Stimulated activated CD4-positive, alpha-beta T cell treated with anti-CD3 and anti-CD28 coated beads, TNF-alpha, amount 100 ng/mL, for 24 hours (primary cell): ENCODE results near the gene HECTD2.
"Not testable (repeated sequence)": the region's sequence is repeated elsewhere in the genome, so short reads cannot be mapped to it uniquely, and the experiment has no call there.

ENCODE experiments used
- DNase-seq, 3 experiments: peaks; one replicate each; pipeline ENCODE4 v3.0.0-alpha.2; 2020; ENCODE audit warnings: low read depth in 3 of 3

The HECTD2 gene

DNA sequence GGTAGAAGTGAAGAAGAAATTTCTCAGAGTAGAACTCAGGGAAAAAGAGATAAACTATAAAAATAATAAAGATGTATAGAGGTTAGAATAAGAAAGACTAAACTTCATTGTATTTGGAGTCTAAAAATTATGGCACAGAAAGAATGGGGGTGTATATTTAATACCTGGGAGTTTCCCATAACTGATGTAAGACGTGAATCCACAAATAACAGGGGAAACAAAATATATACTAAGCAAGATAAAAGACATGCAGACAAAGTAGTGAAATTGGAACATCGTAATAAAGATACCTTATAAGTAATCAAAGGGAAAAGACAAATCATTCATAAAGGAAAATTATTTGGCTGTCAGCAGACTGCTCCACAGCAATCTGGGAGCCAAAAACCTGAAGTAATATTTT lies 62.8 kb downstream of the HECTD2 start:
- no peak for DNase-seq

DNA sequence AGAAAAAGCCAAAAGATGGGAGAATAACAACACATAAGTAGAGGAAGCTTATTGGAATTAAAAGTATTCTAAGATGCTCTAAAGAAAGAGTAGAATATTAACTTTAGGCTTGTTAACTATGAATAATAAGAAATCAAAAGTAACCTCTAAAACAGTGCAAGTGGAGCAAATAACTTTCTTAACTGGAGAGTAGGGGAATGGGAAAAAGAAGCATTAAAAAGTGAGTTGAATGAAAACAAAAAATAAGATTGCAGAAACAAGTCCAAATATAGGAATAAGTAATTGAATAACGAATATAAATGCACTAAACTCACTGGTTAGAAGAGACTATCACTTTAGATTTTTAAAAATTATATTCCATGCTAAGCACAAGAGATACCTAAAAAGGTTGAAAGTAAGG lies 63.9 kb downstream of the HECTD2 start:
- DNase-seq, result no peak

DNA sequence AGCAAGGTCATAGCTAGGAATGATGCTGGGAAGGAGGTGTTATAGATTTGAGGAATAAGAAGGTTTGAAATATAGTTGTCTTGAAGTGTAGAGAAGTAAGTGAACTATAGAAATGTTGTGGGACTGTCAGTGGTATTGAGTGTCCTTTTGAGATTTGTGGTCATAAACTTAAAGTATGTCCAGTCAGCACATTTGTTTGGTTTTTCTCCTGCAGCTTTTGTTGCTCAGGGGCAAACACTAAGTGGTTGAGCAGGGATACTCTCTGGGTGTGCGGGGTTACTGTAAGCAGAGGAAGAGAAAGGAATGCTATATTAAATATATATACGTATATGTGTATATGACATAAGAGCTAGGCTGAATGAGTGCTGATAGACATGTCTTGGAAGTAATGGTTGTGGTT lies 67.1 kb downstream of the HECTD2 start:
- DNase-seq, result no peak

DNA sequence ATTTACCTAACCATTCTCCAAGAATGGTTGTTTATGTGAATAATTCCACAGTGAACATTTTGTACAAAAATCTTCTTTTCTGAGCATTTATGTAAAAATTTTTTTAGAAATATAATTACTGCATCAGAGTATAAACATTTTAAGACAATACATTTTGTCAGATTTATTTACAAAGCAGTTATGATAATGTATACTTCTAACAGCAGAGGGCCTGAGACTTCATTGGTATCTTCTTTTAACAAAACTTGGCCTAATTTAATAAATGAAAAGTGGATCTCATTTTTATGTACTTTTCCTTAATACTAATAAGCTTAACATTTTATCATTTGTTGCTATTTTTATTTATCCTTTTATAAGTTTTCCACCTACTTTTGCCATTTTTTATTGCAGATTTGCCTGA lies 69.4 kb downstream of the HECTD2 start:
- no peak for DNase-seq

DNA sequence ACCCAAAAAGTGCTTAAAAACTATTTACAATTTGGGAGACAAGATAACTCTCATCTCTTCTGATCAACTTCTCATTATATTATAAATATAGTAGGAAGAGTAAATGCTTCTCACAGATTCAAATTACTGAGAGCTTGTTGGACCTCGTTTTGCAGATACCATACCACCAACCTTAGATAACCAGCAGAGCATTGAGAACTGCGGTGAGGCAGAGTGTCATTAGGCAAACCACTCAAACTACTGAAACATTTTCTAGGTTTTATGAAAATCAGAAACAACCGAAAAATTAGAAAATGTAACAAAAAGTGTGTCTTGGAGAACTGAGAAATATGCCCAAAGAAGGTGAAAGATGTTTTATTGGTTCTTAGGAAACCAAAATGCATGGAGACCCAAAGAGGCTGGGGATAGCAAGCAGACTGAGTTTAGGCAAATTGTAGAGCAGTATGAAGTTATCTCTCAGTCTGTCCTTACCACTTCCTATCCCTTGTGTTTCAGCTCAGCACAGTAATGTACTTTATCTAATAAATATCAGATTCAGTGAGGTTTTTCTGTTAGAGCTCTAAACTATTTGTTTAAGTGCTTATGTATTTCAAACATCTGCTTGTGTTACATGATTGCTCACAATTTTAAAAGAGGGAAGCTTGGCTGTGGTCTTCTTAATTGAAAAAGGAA lies 77.9 kb downstream of the HECTD2 start:
- no peak for DNase-seq

DNA sequence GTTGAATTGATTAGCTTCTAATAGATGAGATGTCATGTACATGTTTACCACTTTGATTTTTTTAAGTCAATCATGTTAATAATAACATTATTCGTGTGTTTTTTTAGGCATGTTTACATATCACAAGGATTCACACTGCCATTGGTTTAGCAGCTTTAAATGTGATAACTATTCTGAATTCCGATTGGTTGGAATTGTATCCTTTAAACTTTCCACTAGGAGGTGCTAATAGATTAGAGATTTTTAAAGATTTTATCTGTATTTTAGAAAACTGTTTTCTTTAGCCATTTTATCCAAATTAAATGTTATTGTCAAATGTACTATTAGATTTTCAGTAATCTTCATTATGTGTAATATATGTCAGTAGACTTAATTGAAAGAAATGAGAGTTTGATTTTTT lies 83.2 kb downstream of the HECTD2 start:
- no peak for DNase-seq

DNA sequence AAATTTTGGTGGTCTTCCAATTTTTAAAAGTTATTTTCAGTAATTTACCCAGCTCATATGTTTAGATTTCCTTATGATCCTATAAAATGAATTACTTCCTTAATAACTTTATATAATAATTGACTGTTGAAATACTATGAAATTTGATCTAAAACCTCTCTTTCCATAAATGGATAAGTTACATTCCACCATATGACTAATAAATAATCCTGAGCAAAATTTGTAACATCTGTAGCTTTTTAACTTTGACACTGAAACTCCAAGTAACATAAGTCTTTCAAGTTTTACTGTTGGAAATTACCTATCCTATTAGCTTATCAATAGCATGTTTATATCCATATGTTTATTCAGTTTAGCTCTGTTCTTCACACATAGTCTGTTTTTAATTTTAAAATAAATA lies 85.3 kb downstream of the HECTD2 start:
- DNase-seq, result no peak

DNA sequence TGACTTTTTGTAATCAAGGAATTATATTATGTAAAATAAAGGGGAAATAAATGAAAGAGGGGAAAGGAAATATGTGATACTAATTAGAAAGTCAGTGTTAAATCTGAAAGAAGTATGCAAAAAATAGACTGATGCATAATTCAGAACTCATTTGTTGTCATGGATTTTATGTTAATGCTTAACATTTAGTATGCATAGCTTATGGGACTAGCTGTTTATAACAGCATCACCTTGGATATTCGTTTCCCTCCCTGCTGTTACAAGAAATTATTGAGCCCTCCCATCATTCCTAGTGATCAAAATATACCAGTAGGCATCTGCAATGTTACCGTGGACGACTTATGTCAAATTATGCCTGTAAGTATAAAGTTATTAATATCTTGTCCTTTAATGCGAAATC lies 85.9 kb downstream of the HECTD2 start:
- DNase-seq, result no peak

DNA sequence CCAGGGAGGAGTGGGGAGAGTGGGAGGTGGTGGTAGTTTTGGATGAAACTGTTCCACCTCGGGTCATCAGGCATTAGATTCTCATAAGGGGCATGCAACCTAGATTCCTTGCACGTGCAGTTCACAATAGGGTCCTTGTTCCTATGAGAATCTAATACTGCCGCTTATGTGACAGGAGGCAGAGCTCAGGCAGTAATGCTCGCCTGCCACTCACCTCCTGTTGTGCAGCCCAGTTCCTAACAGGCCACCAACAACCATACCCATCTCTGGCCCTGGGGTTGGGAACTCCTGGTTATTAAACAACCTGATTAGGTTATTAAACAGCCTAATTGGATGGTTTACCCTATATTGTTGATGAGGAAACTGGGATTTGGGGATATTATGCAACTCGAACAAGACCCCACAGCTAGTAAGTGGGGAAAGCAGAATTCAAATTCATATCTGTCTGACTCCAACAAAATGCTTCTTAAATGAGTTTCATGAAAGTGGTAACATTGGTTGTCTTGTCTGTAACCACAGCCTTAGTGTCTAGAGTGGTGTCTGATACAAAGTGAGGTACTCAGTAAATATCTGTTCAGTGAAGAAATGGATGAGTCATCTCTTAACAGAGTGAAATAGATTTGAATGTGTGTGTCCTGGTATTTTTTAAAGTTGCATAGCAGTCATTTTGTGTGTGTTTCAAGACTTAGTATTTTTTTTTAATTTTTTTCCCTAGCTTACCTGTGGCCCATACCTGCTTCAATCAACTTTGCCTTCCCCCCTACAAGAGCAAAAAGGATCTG lies 101.6 kb downstream of the HECTD2 start:
- DNase-seq, result no peak

DNA sequence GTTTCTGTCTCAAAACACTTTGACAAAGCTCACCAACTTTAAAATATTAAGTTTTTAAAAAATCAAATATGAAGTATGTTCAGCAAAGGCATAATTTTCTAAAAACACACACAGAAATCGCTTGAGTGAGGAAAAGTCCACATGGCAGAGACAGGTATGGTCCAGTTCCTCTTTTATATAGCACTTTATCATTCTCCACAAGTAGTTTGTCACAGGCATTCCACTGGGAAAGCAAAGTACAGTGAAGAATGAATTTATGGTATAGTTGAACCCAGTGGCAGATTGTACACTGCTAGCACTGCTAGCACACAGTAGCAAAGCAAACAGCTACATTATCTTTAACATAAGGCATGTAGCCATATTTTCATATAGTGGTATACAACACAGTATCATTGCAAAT lies 102.3 kb downstream of the HECTD2 start:
- DNase-seq, result no peak

DNA sequence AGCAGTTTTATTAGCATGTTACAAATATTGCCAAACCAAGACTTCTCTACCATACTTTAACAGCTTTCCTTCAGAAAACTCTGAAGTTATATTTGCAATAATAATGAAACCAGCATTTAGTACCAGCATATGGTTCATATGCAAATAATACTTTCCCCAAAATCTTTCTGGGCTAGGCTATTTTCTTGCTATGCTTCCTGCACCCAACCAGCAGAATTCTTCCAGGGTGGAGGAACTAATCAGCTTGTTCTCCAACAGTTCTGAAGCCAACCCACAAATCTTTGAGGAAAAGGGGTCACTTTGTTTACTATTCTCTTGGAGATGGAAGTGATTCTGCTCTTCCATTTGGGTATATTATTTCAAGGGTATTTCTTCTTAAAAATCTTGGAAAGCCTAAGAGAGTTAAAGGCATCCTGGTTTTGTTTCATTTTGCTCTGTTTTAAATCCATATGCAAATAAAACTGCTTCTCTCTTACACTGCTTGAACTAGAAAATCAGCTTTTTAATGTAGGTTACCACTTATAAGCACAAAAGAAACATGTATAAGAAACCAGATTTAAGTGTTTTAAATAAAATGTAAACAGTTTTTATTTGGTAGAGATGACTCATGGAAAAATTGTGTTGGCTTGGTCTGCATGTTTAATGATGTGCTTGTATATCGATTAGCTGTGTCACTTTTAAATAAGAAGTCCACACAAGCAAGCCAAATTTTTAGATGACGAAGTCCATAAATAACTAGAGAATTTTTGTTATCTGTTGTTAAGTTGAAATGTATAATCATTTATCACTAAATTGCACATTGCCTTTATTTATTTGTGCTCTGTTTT lies 103.7 kb downstream of the HECTD2 start:
- no peak for DNase-seq

DNA sequence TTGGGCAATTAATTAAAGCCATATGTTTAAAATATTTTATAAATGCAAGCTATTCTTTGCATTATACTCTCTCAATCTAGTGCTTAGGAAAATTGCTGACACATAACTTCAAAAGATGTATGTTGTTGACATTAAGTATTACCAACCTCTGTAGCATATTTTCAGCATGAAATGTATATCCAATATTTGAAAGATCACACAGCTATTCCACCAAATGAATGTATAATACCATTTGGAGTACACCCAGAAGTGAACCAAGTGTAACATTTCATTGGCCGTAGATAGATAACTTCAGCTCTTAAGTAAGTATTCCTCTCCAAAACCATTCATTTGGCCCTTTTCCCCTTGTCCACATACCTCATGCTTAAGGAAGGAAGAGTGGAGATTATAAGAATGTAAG lies 104.6 kb downstream of the HECTD2 start:
- DNase-seq, result no peak

DNA sequence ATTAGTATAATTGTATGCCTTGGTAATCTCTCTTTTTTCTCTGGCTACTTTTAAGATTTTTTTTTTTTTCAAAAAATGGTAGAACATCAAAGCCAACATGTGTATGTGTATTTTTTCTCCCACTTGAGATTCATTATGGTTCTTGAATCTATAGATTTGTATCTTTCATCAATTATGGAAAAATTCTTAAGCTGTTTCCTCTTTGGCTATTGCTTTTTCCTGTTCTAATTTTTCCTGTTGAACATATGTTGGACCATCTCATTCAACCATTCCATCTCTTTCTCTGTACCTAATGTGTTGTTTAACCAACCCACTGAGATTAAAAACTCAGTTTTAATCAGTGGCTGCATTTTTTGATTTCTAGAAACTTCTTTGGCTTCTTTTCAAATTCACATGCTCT lies 107.2 kb downstream of the HECTD2 start:
- DNase-seq, result no peak

DNA sequence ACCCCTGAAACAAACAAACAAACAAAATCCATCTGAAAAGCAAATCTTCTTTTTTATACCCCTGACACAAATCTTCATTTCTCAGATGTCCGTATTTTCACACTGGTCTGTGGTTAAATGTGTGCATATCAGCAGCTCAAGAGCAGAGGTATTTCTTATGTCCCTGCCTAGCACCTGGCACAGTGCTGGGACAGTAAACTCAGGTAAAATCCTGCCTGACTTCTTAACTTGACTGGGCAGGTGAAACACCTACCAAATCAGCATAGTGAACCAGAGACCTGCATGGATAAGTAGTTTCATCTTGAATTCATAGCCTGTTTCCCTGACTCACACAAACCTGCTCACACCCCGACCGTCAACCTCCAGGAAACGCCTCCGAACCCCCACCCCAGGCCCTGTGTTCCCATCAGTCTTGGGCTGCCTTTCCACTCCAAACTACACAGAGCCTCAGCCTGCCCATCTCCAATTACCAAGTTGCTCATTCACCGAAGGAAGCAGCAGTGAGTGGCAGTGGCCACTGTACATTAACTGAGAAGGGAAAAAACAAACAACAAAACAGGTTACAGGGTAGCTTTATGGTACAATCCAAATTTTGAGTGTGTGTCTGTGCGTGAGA lies 109.9 kb downstream of the HECTD2 start:
- DNase-seq, result no peak

DNA sequence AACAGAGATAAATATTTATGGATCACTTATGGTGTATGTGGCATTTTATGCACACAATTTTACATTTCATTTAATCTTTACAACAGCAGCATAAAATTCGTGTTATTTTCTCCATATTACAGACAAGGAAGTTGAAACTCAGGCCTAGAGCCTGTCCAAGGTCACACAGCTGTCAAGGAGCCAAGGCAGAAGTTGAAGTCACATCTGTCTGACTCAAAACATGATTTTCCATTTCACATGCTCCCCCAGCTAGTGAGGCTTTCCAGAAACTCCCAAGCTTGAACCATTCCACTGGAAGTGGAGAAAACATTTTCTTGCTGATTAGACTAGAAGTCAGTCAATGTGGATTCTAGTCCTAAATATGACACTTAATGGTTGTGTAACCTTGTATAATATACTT lies 110.5 kb downstream of the HECTD2 start:
- no peak for DNase-seq

DNA sequence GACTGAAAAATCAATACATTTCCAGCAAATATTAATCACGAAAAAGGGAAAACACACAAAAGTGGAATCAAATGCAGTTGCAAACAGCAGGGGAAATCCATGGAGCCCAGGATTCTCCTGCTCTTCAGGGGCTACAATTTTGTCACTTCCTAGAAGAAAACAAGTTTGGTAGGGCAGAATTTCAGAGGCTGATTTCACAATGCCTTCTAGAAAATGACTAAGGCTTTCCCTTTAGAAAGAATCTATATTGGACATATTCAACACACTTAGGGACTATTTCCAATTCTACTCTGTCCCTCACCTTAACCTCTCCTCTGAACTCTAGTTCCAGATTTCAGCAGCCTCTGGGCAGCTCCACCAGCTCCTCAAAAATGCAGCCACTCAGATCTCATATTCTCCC lies 111.3 kb downstream of the HECTD2 start:
- no peak for DNase-seq

DNA sequence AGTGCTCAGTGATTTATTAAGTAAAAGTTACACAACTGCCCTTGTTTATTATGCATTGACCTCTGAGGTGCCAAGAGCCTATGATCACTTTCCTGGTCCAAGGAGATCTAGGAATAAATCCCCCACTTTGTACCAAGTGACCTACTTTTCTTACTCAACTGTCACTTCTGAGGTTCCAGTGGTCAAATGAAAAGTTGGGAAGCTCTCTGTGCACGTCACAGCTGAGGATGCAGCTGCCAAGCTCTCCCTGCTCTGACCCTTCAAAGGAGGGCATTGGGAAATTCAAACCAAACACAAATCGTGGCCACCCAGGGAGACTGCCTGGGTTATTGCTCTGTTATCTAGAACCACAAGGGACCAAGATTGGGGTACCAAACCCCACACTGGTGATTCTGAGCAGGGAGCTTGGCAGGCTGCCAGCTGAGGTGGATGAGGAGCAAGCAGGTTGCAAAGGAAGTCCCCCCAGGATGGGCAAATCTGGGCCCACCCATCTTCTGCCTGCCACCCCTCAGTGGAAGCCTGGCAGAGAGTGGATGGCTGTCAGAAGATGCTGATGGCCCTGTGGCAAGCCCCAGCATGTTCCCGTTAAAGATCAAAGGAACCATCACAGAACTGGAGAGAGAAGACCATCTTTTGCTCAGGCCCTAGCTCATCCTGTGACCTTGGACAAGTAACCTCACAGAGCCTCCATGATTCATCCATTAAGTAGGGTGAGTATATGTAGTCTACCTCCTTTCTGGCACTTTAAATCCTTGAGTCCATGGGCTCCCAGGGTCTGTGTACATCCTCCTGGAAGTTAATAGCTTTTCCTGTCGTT lies 116.0 kb downstream of the HECTD2 start:
- DNase-seq, result no peak

DNA sequence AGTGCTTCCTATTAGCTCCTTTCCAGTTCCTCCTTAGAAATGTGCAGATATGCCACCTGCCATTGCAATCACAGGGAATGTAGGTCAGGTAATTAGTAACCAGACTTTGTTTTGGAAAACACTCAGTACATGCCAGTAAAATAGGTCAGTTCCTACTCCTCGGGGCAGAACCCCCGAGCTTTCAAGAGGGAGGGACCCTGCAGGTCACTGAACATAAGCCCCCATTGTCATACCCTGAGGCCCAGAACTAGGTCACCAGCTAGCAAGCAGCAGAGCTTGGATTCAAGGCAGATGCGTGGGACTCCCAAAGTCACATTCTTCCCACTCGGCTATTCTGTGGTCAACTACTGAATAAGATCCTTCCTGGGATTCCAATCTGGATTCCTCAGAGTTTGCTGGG lies 117.9 kb downstream of the HECTD2 start:
- no peak for DNase-seq

DNA sequence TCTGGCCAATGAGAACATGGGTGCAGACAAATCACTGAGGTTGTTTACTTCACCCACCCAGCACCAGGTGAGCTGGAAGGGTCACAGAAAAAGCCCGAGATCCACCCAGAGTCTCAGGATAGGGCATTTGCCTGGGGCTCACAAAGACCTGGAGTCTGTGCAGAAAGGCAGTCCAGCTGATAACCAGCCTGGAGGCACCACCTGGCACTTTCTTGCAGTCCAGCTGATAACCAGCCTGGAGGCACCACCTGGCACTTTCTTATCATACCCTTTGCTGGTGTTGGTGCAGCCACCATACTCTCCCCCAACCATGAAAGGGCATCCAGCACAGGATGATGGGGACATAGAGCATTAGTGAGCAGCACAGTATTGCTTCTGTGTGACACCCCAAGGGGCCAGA lies 118.6 kb downstream of the HECTD2 start:
- DNase-seq, result no peak

DNA sequence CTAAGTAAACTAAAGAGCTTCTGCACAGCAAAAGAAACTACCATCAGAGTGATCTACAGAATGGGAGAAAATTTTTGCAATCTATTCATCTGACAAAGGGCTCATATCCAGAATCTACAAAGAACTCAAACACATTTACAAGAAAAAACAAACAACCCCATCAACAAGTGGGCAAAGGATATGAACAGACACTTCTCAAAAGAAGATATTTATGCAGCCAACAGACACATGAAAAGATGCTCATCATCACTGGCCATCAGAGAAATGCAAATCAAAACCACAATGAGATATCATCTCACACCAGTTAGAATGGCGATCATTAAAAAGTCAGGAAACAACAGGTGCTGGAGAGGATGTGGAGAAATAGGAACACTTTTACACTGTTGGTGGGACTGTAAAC lies 124.6 kb downstream of the HECTD2 start:
- DNase-seq, result not testable (repeated sequence)

DNA sequence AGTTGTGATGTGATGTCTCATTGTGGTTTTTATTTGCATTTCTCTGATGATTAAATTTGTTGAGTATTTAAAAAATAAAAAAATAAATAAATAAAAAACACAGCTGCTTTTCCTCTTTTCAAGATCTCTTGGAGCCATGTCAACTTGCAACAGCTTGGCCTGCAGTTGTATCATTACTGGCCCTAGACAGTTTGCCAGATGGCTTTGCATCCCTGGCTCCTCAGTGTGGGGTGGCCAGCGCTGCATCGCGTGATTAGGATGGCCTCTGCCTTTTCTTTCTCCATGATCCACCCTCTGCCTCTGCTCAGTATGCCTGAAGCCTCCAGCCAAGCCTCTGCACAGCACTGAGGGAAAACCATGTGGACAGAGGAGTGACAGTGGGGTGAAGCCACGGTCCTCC lies 126.0 kb downstream of the HECTD2 start:
- no peak for DNase-seq

DNA sequence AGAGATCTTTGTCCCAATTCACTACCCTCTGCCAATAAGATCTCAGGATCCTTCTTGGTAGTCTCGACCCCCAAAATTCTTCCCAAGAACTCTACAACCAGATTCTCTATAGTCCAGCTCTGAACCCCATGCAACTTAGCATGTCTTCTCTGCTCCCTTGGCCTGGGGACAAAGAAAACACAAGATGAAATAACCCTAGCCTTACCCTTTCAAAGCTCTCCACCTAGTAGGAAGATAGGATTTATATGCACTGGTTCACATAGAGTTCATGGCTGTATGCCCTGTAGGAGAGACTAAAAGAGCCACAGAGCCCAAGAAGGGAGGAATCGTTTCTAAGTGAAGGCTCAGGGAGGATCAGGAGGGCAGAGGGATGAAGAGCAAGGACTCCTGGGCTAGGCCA lies 126.6 kb downstream of the HECTD2 start:
- DNase-seq, result no peak
